Measurements from ENCODE around the gene VNN1.
A peak's percentile ranks its signal among the peaks of the same experiment; 100 is the strongest.

VNN1 gene

GRCh38 chr6:132751306-132751705 lies 37.5 kb upstream of the VNN1 start:
- TF ChIP-seq, protein P1, sequence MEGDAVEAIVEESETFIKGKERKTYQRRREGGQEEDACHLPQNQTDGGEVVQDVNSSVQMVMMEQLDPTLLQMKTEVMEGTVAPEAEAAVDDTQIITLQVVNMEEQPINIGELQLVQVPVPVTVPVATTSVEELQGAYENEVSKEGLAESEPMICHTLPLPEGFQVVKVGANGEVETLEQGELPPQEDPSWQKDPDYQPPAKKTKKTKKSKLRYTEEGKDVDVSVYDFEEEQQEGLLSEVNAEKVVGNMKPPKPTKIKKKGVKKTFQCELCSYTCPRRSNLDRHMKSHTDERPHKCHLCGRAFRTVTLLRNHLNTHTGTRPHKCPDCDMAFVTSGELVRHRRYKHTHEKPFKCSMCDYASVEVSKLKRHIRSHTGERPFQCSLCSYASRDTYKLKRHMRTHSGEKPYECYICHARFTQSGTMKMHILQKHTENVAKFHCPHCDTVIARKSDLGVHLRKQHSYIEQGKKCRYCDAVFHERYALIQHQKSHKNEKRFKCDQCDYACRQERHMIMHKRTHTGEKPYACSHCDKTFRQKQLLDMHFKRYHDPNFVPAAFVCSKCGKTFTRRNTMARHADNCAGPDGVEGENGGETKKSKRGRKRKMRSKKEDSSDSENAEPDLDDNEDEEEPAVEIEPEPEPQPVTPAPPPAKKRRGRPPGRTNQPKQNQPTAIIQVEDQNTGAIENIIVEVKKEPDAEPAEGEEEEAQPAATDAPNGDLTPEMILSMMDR (IDR thresholded peaks at IDR 0.05; ENCODE audit: insufficient read depth, low read depth, low read length, missing control alignments) = no peak
- H3K4me3 ChIP-seq (ENCODE audit: low read depth, low read length) = no peak overlapping the region; the same call in 1 of the 2 replicates
- DNase-seq (ENCODE audit: low read depth) = peak; percentile 49

GRCh38 chr6:132750455-132751248 lies 36.8 kb upstream of the VNN1 start:
- peak; percentile 57 for DNase-seq (ENCODE audit: low read depth)
- no peak overlapping the region; the same call in 1 of the 2 replicates for H3K4me3 ChIP-seq (ENCODE audit: low read depth, low read length)

DNA sequence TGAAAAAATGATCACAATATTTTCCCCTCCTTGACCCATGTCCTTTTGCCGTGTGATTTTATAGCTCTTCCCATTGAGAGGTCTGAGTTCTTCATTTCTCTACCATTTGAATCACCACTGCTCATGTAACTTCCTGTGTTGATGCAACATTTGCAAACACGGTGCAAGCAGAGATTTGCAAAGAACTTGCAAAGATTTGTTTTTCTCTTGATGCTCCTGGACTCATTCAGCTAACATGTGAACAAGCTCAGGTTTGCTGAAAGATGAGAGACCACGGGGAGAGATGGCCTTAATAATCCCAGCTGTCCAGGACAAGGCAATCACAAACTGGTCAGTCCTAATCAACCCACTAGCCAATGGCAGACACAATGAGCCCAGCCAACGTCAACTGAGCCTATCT lies 35.3 kb upstream of the VNN1 start:
- peak; percentile 11 for DNase-seq (ENCODE audit: low read depth)
- no peak overlapping the region for H3K4me3 ChIP-seq (ENCODE audit: low read depth, low read length)
- TF ChIP-seq, protein P1 (IDR thresholded peaks at IDR 0.05; ENCODE audit: insufficient read depth, low read depth, low read length, missing control alignments) = no peak

More at GRCh38 chr6:132750455-132751248, 36.8 kb upstream of the VNN1 start:
- TF ChIP-seq, protein P1 (IDR thresholded peaks at IDR 0.05; ENCODE audit: insufficient read depth, low read depth, low read length, missing control alignments) = no peak

GRCh38 chr6:132748446-132748845 lies 34.6 kb upstream of the VNN1 start:
- no peak overlapping the region for H3K4me3 ChIP-seq (ENCODE audit: low read depth, low read length)
- TF ChIP-seq, protein P1 (IDR thresholded peaks at IDR 0.05; ENCODE audit: insufficient read depth, low read depth, low read length, missing control alignments) = no peak
- no peak for DNase-seq (ENCODE audit: low read depth)

DNA sequence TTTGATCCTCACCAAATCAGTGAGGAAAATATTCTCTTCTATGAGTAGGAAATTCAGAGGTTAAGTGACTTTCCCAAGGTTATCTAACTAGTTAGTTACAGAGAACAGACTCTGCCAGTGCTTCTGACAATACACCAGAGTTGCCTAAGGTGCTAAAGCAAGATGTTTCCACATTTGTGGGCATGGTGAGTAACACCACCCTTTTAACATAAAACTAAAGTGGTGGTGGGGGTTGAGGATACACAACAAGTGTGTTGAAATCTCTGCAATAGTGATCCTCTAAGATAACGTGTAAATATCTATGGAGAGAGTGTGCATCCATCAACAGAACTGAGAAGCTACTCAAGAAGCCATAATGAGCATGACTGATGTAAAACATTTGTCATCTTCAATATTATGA lies 32.2 kb upstream of the VNN1 start:
- TF ChIP-seq, protein P1 (IDR thresholded peaks at IDR 0.05; ENCODE audit: insufficient read depth, low read depth, low read length, missing control alignments) = no peak
- DNase-seq (ENCODE audit: low read depth) = no peak
- H3K4me3 ChIP-seq (ENCODE audit: low read depth, low read length) = no peak overlapping the region

- TF ChIP-seq, protein P1 (IDR thresholded peaks at IDR 0.05; ENCODE audit: insufficient read depth, low read depth, low read length, missing control alignments) = no peak
- no peak overlapping the region for H3K4me3 ChIP-seq (ENCODE audit: low read depth, low read length)
- DNase-seq (ENCODE audit: low read depth) = no peak
Observed at GRCh38 chr6:132742495-132742894, 28.6 kb upstream of the VNN1 start.

- no peak overlapping the region for H3K4me3 ChIP-seq (ENCODE audit: low read depth, low read length)
- DNase-seq (ENCODE audit: low read depth) = no peak
Observed at GRCh38 chr6:132741281-132741680, 27.4 kb upstream of the VNN1 start.

More at GRCh38 chr6:132741281-132741680, 27.4 kb upstream of the VNN1 start:
- TF ChIP-seq, protein P1 (IDR thresholded peaks at IDR 0.05; ENCODE audit: insufficient read depth, low read depth, low read length, missing control alignments) = no peak
